Muscle of leg (tissue), 11 donors: ENCODE results near the gene UCK2. TPM values are rescaled to one million over a fixed set of nuclear protein-coding genes. Genes with fewer than 3 reads are reported as not detected.

ENCODE experiments used
- DNase-seq: peaks from one replicate; pipeline ENCODE4 v3.0.0; 2013
- H3K27ac ChIP-seq: one replicate; pipeline ENCODE4 v1.5.1; 2013; ENCODE audit warnings: mild to moderate bottlenecking, low read length, control low read depth
- H3K27me3 ChIP-seq: one replicate; pipeline ENCODE4 v1.6.1; 2013; ENCODE audit warnings: low read length; ENCODE audit not compliant: control insufficient read depth, insufficient read depth
- H3K36me3 ChIP-seq: one replicate; pipeline ENCODE4 v1.6.1; 2013; ENCODE audit warnings: low read length; ENCODE audit not compliant: control insufficient read depth, insufficient read depth
- H3K4me1 ChIP-seq: one replicate; pipeline ENCODE4 v1.6.1; 2013; ENCODE audit warnings: low read length; ENCODE audit not compliant: control insufficient read depth, insufficient read depth
- H3K4me3 ChIP-seq: one replicate; pipeline ENCODE4 v1.5.1; 2013; ENCODE audit warnings: low read length, control low read depth
- H3K9me3 ChIP-seq: replicated peaks from 2 replicates; pipeline ENCODE4 v1.6.1; 2013; ENCODE audit warnings: low read depth, low read length; ENCODE audit not compliant: control insufficient read depth
- WGBS: methylation state at CpG from one replicate; pipeline ENCODE4 v1.1.5; 2013; ENCODE audit warnings: missing lambda C conversion rate; ENCODE audit not compliant: insufficient coverage; 5-methylcytosine and 5-hydroxymethylcytosine counted together
- polyA plus RNA-seq, 8 donors: library from polyadenylated mRNA; unstranded; fragments of 120-200 nt; gene quantifications; one replicate each; pipeline versions ENCODE4 v1.2.1 to v1.2.3, GENCODE V29; 2013; ENCODE audit warnings: inconsistent platforms in 1 of 8, low replicate concordance in 1 of 8; ENCODE audit not compliant: insufficient read length in 8 of 8, insufficient read depth in 1 of 8
- total RNA-seq: library from RNA; stranded (reverse); fragments of 120-200 nt; gene quantifications from one replicate; pipeline ENCODE4 v1.2.4, GENCODE V29; 2013

The UCK2 gene
- total and polyA plus RNA-seq, 9 donors: 16.1 to 21.8 (median 17.4) TPM

DNA sequence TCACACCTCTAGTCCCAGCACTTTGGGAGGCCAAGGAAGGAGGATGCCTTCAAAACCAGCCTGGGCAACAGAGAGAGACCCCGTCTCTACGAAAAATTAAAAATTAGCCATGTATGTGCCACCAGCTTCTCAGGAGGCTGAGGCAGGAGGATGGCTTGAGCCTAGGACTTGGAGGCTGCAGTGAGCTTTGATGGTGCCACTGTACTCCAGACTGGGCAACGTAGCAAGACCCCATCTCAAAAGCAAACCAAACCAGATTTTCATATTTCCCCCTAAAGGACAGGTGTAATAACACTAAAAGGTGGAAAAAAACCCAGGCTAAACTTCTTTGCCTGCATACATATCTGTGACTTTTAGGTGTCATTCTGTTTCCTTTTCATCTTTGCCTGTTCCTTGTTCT, 3.7 kb downstream of the UCK2 start:
- H3K9me3 ChIP-seq: no peaks in the 10 kb centered on the region
- H3K36me3 ChIP-seq: no peaks in the 10 kb centered on the region
- no peaks in the 10 kb centered on the region for H3K27me3 ChIP-seq
- no peak overlapping the region for H3K4me3 ChIP-seq
- DNase-seq: no peak
- H3K4me1 ChIP-seq: peaks cover 6% of the 10 kb centered on the region
- WGBS: 88% methylated on average over 2 of the region's 3 CpGs
- no peak overlapping the region for H3K27ac ChIP-seq

DNA sequence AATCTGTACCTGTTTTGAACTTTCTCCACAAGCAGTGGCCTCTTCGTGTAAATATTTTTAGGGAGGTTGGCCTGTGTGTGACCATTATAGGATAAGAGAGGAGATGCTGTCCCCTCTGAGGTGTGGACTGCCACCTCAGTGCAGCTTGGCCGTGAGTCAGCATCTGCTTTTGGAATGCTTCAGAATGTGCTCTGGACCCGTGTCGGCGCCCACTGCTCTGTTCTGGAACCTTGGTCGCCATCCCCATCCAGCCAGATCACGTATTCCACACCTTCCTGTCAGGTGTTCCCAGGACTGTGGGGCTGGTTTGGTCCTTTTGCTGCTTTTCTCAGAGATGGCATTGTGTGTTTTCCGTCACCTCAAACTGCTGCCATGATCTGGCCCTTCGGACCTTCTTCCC, 5.5 kb downstream of the UCK2 start:
- WGBS: 71% methylated on average over 8 of the region's 9 CpGs
- Histone ChIP-seq H3K9me3 (no peaks in the 10 kb centered on the region), H3K27me3 (no peaks in the 10 kb centered on the region), H3K4me3 (no peak overlapping the region), H3K27ac (no peak overlapping the region), H3K4me1 (peaks cover 2% of the 10 kb centered on the region), H3K36me3 (no peaks in the 10 kb centered on the region)
- no peak for DNase-seq

DNA sequence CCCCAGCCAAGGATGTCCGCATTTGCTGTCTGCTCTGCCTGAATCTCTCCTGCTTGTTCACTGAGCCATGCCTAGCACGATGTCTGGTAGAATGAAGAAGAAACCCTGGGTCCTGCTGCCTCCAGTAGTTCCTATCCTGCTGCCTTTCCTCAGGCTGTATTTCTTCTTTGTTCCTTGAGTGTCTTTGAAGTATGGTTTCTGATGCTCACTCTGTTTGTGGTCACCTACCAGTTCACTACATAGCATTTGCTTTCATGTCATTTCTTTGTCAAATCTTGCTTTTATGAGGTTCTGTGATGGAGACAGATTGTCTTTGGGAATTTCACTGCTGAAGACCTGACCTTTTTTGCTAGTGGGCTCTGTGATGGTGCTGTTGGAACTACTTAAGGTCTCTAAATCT, 5.9 kb downstream of the UCK2 start:
- no CpG with 5 or more reads among the region's 2 CpGs for WGBS
- peaks cover 2% of the 10 kb centered on the region for H3K4me1 ChIP-seq
- DNase-seq: no peak
- H3K36me3 ChIP-seq: no peaks in the 10 kb centered on the region
- no peak overlapping the region for H3K27ac ChIP-seq
- no peak overlapping the region for H3K4me3 ChIP-seq
- H3K9me3 ChIP-seq: no peaks in the 10 kb centered on the region
- no peaks in the 10 kb centered on the region for H3K27me3 ChIP-seq

DNA sequence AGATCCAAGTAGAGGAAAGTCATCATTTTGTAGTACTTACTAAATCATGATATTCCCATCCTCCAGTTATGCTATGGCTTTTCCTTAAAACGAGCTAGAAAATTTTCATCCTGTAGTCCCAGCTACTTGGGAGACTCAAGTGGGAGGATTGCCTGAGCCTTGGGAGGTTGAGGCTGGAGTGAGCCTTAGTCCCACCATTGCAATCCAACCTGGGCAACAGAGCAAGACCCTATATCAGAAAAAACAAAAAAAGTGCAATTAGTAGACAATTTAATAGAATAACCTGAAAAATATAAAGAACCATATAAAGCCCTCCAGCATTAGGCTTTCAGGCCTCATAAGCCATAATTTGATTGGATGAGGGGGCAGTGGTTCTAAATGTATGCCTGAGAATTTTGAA, 6.8 kb downstream of the UCK2 start:
- no peaks in the 10 kb centered on the region for H3K27me3 ChIP-seq
- H3K27ac ChIP-seq: no peak overlapping the region
- no CpG with 5 or more reads among the region's 1 CpG for WGBS
- H3K4me3 ChIP-seq: no peak overlapping the region
- DNase-seq: no peak
- H3K36me3 ChIP-seq: no peaks in the 10 kb centered on the region
- no peaks in the 10 kb centered on the region for H3K9me3 ChIP-seq
- no peaks in the 10 kb centered on the region for H3K4me1 ChIP-seq

DNA sequence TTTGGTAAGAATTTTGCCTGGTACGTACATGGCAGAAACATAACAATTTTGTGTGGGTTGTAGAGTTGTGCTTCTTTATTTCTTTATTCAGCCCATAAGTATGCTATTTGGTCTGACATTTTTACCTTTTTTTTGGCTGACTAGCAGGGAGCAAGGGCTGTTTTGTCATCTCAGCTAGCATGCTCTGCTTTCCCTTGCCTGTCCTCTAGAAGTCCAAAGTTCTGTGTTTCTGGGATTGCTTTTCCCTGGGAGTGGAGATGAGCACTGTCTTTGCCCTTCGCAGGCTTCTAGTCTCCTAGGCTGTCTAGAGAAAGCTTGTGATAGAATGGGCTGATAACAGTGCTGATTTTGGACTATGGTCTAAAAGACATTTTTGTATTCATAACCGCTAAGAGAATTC, 7.5 kb downstream of the UCK2 start:
- H3K27ac ChIP-seq: no peak overlapping the region
- DNase-seq: no peak
- WGBS: no CpG with 5 or more reads among the region's 3 CpGs
- H3K4me3 ChIP-seq: no peak overlapping the region
- H3K36me3 ChIP-seq: no peaks in the 10 kb centered on the region
- no peaks in the 10 kb centered on the region for H3K9me3 ChIP-seq
- no peaks in the 10 kb centered on the region for H3K4me1 ChIP-seq
- no peaks in the 10 kb centered on the region for H3K27me3 ChIP-seq

DNA sequence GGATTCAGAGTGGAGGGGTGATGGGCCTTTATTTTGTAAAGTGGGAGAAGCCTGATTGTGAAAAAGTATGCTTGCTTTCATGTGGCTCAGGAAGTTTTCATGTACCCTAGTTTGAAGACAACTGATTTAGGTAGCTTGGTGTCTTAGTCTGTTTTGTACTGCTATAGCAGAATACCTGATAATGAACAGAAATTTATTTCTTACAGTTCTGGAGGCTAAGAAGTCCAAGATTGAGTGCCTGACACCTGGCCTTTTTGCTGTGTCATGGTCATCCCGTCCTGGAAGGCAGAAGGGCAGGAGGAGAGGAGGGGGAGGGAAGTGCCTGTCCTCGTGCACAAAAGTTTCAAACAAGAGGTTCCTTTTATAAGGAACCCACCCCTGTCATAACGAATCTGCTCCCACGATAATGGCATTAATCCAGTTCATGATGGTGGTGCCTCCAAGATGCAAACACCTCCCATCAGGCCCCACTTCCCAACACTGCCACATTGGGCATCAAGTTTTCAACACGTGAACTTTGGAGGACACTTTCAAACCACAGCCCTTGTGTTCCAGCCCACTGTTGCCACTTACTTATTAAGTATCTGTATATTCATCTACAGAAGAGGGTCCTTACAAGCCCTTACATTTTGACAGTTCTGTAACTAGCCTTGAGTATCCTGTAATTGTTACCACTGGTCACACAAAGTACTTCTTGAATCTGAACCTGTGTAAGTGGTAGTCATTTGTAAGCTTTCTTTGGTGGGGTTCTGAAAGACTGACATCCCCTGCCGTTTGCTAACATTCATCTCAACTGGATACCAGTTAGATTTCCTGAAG, 9.5 kb downstream of the UCK2 start:
- Histone ChIP-seq H3K4me1 (peaks cover 3% of the 10 kb centered on the region), H3K36me3 (no peaks in the 10 kb centered on the region), H3K27me3 (no peaks in the 10 kb centered on the region), H3K4me3 (no peak overlapping the region), H3K9me3 (no peaks in the 10 kb centered on the region), H3K27ac (no peak overlapping the region)
- DNase-seq: no peak
- WGBS: 89% methylated on average over 3 of the region's 6 CpGs

DNA sequence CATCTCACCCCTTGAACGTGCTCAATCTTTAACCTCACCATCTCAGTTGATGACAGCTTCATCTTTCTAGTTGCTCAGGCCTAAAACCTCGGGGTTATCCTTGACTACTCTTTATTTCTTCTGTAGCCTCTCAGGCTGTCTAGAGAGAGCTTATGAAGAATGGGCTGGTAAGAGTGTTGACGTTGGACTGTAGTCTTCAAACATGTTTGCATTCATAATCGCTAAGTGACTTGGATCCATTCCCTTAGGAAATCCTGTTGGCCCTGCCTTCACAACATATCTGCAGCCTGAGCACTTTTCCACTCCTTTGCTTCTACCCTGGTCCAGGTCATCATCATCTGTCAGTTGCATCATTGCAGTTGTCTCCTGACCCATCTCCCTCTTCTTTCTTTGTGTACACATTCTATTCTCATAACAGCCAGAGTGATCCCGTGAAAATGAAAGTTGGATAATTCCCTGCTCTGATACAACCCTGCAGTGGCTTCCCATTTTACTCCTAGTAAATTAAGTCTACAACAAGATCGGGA, 10.5 kb downstream of the UCK2 start:
- H3K27me3 ChIP-seq: no peaks in the 10 kb centered on the region
- H3K4me1 ChIP-seq: peaks cover 13% of the 10 kb centered on the region
- DNase-seq: no peak
- no peak overlapping the region for H3K4me3 ChIP-seq
- H3K36me3 ChIP-seq: no peaks in the 10 kb centered on the region
- H3K27ac ChIP-seq: no peak overlapping the region
- WGBS: 84% methylated on average over 3 of the region's 6 CpGs
- no peaks in the 10 kb centered on the region for H3K9me3 ChIP-seq

DNA sequence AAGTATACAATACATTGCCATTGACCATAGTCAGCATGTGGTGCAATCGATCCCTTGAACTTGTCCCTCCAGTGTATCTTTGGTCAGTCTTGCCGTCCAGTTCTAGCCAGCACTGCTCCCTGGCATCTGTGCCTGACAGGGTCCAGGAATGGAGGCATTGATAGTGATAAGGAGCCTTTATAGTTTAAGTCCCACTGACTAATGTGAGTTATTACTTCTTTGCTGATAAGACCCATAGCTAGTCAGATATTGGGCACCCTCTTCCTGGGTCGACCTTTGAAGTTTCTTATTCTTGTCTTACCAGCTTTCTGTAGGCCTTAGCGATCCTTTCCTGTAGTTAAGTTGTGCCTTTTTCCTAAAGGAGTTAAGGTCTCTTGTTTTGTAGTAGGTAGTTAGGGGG, 13.0 kb downstream of the UCK2 start:
- Histone ChIP-seq H3K27ac (no peak overlapping the region), H3K4me3 (no peak overlapping the region), H3K27me3 (no peaks in the 10 kb centered on the region), H3K9me3 (no peaks in the 10 kb centered on the region), H3K36me3 (no peaks in the 10 kb centered on the region), H3K4me1 (peaks cover 16% of the 10 kb centered on the region)
- DNase-seq: no peak
- WGBS: 90% methylated on average over 3 of the region's 4 CpGs

DNA sequence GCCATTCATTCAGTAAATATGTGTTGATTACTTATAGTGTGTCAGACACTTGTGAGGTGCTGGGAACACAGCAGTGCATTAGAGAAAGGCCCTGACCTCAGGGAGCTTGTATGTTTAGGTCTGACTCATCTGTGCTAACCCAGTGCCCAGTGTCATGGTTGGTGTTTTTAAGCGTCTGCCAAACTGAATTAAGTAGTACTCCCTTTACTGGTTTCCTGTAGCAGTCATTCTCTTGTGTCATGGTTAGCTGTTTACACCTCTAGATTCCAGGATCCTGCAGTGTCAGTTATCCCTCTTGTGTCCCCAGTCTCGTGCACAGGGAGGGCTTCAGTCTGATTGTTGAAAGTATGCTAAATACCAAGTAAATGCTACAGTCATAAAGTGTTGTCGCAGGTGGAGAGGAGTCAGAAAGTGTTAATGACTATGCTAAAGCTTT, 14.2 kb downstream of the UCK2 start:
- Histone ChIP-seq H3K36me3 (no peaks in the 10 kb centered on the region), H3K27me3 (no peaks in the 10 kb centered on the region), H3K27ac (no peak overlapping the region), H3K9me3 (no peaks in the 10 kb centered on the region), H3K4me1 (peaks cover 16% of the 10 kb centered on the region), H3K4me3 (no peak overlapping the region)
- WGBS: 80% methylated on average over 1 of the region's 3 CpGs
- no peak for DNase-seq

DNA sequence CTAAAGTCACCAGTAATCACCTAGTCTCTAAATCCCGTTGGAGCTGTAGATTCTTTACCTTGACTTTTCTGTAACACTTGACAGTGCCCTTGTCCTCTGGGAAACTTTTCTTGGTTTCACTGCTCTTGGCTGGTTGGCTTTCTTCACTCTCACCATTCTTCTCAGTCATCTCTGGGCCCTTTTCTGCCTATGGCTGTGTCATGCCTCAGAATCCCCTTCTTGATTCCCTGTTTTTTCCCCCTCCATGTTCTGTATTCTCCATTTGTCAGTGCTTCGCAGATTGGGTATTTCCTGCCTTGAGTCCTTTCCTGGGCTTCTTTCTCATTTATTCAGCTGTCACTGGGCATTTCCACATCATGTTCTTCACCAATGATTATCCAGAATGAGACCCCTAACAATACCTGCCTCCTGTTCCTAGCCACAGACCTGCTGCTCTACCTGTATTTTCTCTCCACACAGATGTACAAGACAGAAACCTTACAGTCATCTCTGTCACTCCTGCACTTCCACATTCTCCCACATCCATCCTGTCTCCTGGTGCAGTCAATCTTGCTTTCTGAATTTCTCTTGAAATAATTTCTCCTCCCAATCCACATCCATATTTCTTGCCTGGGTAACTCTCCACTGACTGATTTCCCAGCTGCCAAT, 14.7 kb downstream of the UCK2 start:
- H3K9me3 ChIP-seq: no peaks in the 10 kb centered on the region
- DNase-seq: no peak
- no peak overlapping the region for H3K27ac ChIP-seq
- no peaks in the 10 kb centered on the region for H3K36me3 ChIP-seq
- 42% methylated on average over 2 of the region's 2 CpGs for WGBS
- H3K27me3 ChIP-seq: no peaks in the 10 kb centered on the region
- no peak overlapping the region for H3K4me3 ChIP-seq
- H3K4me1 ChIP-seq: peaks cover 16% of the 10 kb centered on the region
